HEK293 (cell line): ENCODE results near the gene VCL.

Experiments
- CTCF ChIP-seq: fragments of 450-650 bp; formaldehyde crosslinking; IDR thresholded peaks from 2 replicates; pipeline ENCODE4 v1.5.1; 2016; ENCODE audit warnings: missing biosample characterization, missing genetic modification characterization
- ZNF350 ChIP-seq: fragments of 450-650 bp; formaldehyde crosslinking; IDR thresholded peaks from 2 replicates; pipeline ENCODE4 v1.5.0; 2017; ENCODE audit warnings: missing biosample characterization, mild to moderate bottlenecking, missing genetic modification characterization

GRCh38 chr10:74111799-74112198 lies 113.9 kb downstream of the VCL start:
- TF ChIP-seq CTCF (tag by site-specific recombination) (no peak), ZNF350 (tag by site-specific recombination) (no peak)
